ENCODE measurements around the gene MYT1.

- TF ChIP-seq CTCF (IDR thresholded peaks at IDR 0.05) (no peak), POLR2A (IDR thresholded peaks at IDR 0.05) (no peak)
Measured at GRCh38 chr20:64209148-64209547, 44.9 kb downstream of the MYT1 start.
